Measurements from ENCODE around the gene FGF7. TPM values are rescaled to one million over a fixed set of nuclear protein-coding genes. Genes with fewer than 3 reads are reported as not detected.

Gene FGF7
- total and polyA plus RNA-seq, 2 of the 8 experiments (the other 6 are each of a cell fraction or from before 2014, with no cell fraction given) = not detected

- ChIA-PET CTCF (ENCODE audit: partially characterized antibody) (interaction anchor here (0.7 to 1.7 kb wide), 3 partner anchors 11 to 739 kb away, joined by 3 to 7 read pairs (median 3); no protein-coding TSS in a partner anchor), POLR2A (ENCODE audit: partially characterized antibody) (no interaction called here)
- no peak for FAIRE-seq
Measured at GRCh38 chr15:49410641-49411040, 12.4 kb upstream of the FGF7 start.

More at GRCh38 chr15:49410641-49411040, 12.4 kb upstream of the FGF7 start:
- Histone ChIP-seq H2BK5ac (ENCODE audit: low read depth, low read length) (no peak overlapping the region), H3K9ac (replicated peaks in 1 of 4; ENCODE audit: extremely low read depth in 1 of 4, low read depth in 3 of 4, low read length in 3 of 4) (no peak overlapping the region), H3K36me3 (ENCODE audit: control insufficient read depth in 2 of 4, insufficient read depth in 4 of 4, low read length in 3 of 4) (no peaks in the 10 kb centered on the region), H4K20me1 (replicated peaks in 1 of 2; ENCODE audit: control insufficient read depth in 1 of 2, insufficient read depth in 2 of 2, low read length in 2 of 2) (no peaks in the 10 kb centered on the region), H4K5ac (ENCODE audit: insufficient read length, low read depth, low read length) (no peak overlapping the region), H2AFZ (ENCODE audit: low read length) (no peak overlapping the region), H3K4me1 (replicated peaks in 1 of 4; ENCODE audit: control insufficient read depth in 3 of 4, insufficient read depth in 4 of 4, low read length in 3 of 4) (no peaks in the 10 kb centered on the region), H4K91ac (replicated peaks; ENCODE audit: insufficient read length, low read length) (no peak overlapping the region), H2BK12ac (ENCODE audit: low read depth, low read length) (no peak overlapping the region), H3K14ac (ENCODE audit: insufficient read length) (no peak overlapping the region), H3K27ac (ENCODE audit: low read depth, low read length) (no peak overlapping the region), H3K4ac (replicated peaks; ENCODE audit: insufficient read length, low read depth, low read length) (no peak overlapping the region), H3K56ac (replicated peaks; ENCODE audit: insufficient read length, low read depth, low read length) (no peak overlapping the region), H3K4me2 (ENCODE audit: insufficient read depth in 1 of 2, low read depth in 2 of 2, low read length in 2 of 2) (no peak overlapping the region), H2BK120ac (replicated peaks; ENCODE audit: low read depth, low read length) (no peak overlapping the region), H3K79me2 (ENCODE audit: control insufficient read depth in 1 of 2, insufficient read depth in 2 of 2, low read length in 2 of 2) (no peaks in the 10 kb centered on the region), H3K23me2 (ENCODE audit: low read depth, low read length) (no peaks in the 10 kb centered on the region), H2AK5ac (ENCODE audit: low read depth, low read length) (no peak overlapping the region), H2BK20ac (ENCODE audit: low read length) (no peak overlapping the region), H3K79me1 (ENCODE audit: low read depth, low read length) (no peaks in the 10 kb centered on the region), H4K8ac (ENCODE audit: extremely low read depth, insufficient read depth, low read length) (no peak overlapping the region), H3K23ac (ENCODE audit: insufficient read length) (no peak overlapping the region), H3K4me3 (ENCODE audit: extremely low read depth in 1 of 4, insufficient read depth in 2 of 4, low read depth in 3 of 4, low read length in 4 of 4) (no peak overlapping the region), H2BK15ac (ENCODE audit: low read length) (no peak overlapping the region), H3K27me3 (replicated peaks in 1 of 4; ENCODE audit: control insufficient read depth in 3 of 4, extremely low read depth in 1 of 4, insufficient read depth in 3 of 4, low read length in 3 of 4) (no peaks in the 10 kb centered on the region), H3K18ac (ENCODE audit: extremely low read depth, low read length) (no peak overlapping the region), H3K9me3 (ENCODE audit: insufficient read depth in 2 of 2, low read depth in 1 of 2, low read length in 1 of 2) (no peaks in the 10 kb centered on the region)
- TF ChIP-seq SP4 (IDR thresholded peaks at IDR 0.05; ENCODE audit: low read length) = no peak
- TF ChIP-seq JUND (IDR thresholded peaks at IDR 0.05; ENCODE audit: low read length) = no peak
- no peak for TF ChIP-seq KDM4A (IDR thresholded peaks at IDR 0.05; ENCODE audit: low read depth, low read length, severe bottlenecking)
- no peak for DNase-seq (ENCODE audit: low read depth in 1 of 2, low spot score in 2 of 2)

Data from H1 (cell line).